AG04449 (cell line): ENCODE measurements around the gene CCDC54.

Source experiments
- CTCF ChIA-PET: fragments of 350-600 bp; formaldehyde crosslinking; extraction: SDS; loops from one replicate; lab custom pipeline; 2021; ENCODE audit warnings: antibody characterized with exemption; lab: Yijun Ruan, JAX
- POLR2A ChIA-PET: fragments of 400-600, 350-600 bp; formaldehyde crosslinking; extraction: SDS; loops from one replicate; lab custom pipeline; 2020; ENCODE audit warnings: antibody characterized with exemption, inconsistent platforms; lab: Yijun Ruan, JAX
- DNase-seq: peaks from one replicate; pipeline ENCODE4 v3.0.0-alpha.2; 2010; ENCODE audit warnings: low read depth, low spot score
- H3K4me3 ChIP-seq: 2 replicates; pipeline ENCODE4 v1.5.1; 2011; ENCODE audit warnings: low read depth, mild to moderate bottlenecking, control low read depth, low read length
- TF ChIP-seq, protein P1 (sequence below): IDR thresholded peaks from one replicate; pipeline ENCODE4 v1.5.1; 2011; ENCODE audit warnings: mild to moderate bottlenecking, moderate library complexity, low read length, control low read depth, inconsistent platforms; ENCODE audit not compliant: insufficient read depth; ENCODE audit errors: missing control alignments

Gene CCDC54

DNA sequence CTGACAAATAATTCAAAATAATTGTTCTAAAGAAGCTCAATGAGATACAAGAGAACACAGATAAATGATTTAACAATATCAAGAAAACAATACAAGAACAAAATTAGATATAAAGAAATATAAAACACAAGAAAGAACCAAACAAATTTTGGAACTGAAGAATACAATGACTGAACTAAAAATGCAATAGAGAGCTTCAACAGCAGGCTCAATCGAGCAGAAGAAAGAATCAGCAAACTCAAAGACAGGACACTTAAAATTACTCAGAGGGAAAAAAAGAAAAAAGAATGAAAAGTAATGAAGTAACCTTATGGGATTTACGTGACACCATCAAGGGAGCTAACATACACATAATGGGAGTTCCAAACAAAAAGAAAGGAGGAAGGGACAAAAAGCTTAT is 32.1 kb downstream of the CCDC54 start:
- no peak overlapping the region for H3K4me3 ChIP-seq
- ChIA-PET CTCF (interaction anchor here (1.1 to 10.1 kb wide), 4 partner anchors 12 to 137 kb away, joined by 3 to 80 read pairs (median 46); no protein-coding TSS in a partner anchor), POLR2A (no interaction called here)
- TF ChIP-seq, protein P1, sequence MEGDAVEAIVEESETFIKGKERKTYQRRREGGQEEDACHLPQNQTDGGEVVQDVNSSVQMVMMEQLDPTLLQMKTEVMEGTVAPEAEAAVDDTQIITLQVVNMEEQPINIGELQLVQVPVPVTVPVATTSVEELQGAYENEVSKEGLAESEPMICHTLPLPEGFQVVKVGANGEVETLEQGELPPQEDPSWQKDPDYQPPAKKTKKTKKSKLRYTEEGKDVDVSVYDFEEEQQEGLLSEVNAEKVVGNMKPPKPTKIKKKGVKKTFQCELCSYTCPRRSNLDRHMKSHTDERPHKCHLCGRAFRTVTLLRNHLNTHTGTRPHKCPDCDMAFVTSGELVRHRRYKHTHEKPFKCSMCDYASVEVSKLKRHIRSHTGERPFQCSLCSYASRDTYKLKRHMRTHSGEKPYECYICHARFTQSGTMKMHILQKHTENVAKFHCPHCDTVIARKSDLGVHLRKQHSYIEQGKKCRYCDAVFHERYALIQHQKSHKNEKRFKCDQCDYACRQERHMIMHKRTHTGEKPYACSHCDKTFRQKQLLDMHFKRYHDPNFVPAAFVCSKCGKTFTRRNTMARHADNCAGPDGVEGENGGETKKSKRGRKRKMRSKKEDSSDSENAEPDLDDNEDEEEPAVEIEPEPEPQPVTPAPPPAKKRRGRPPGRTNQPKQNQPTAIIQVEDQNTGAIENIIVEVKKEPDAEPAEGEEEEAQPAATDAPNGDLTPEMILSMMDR = no peak
- no peak for DNase-seq

DNA sequence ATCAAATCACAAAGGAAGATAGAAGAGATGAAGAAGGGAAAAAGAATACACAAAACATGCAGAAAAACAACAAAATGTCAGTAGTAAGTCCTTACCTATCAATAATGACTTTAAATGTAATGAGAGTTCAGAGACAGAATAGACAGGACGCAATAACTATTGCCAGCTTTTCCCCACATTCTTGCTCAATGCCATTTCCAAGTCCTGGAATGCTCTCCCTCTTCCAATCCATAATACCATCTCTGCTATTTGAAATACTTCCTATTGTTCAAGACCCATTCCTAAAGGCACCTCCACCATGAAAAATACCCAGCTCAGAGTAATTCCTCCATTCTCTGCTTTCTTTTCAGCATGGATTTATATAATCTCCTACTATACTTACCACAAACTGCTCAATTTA is 33.4 kb downstream of the CCDC54 start:
- ChIA-PET POLR2A (no interaction called here), CTCF (interaction anchor here (6.2 to 10.1 kb wide), 3 partner anchors 10 to 138 kb away, joined by 32 to 80 read pairs (median 61); no protein-coding TSS in a partner anchor)
- no peak for DNase-seq
- no peak overlapping the region for H3K4me3 ChIP-seq
- TF ChIP-seq, protein P1 = no peak

GRCh38 chr3:107411056-107411455 is 33.8 kb downstream of the CCDC54 start:
- no peak for DNase-seq
- TF ChIP-seq, protein P1 = no peak
- H3K4me3 ChIP-seq = no peak overlapping the region
- POLR2A ChIA-PET = no interaction called here
- CTCF ChIA-PET = interaction anchor here (6.2 to 10.1 kb wide), 3 partner anchors 10 to 138 kb away, joined by 32 to 80 read pairs (median 61); no protein-coding TSS in a partner anchor

GRCh38 chr3:107411779-107412178 is 34.5 kb downstream of the CCDC54 start:
- DNase-seq = no peak
- ChIA-PET CTCF (interaction anchor here (1.7 to 10.1 kb wide), 4 partner anchors 9 to 176 kb away, joined by 6 to 80 read pairs (median 46); no protein-coding TSS in a partner anchor), POLR2A (no interaction called here)
- H3K4me3 ChIP-seq = no peak overlapping the region
- TF ChIP-seq, protein P1 = no peak

GRCh38 chr3:107412376-107412775 is 35.1 kb downstream of the CCDC54 start:
- TF ChIP-seq, protein P1 = no peak
- POLR2A ChIA-PET = no interaction called here
- CTCF ChIA-PET = interaction anchor here (1.7 to 10.1 kb wide), 4 partner anchors 9 to 176 kb away, joined by 6 to 80 read pairs (median 46); no protein-coding TSS in a partner anchor
- DNase-seq = no peak
- H3K4me3 ChIP-seq = no peak overlapping the region

DNA sequence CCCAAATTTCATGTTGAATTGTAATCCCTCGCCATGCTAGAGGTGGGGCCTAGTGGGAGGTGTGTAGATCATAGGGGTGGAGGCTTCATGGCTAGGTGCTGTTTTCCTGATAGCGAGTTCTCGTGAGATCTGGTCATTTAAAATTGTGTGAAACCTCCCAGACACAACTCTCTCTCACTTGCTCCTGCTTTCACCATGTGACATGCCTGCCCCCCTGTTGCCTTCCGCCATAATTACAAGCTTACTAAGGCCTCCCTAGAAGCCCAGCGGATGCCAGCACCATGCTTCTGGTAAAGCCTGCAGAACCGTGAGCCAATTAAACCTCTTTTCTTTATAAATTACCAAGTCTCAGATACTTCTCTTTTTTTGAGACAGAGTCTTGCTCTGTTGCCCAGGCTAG is 36.0 kb downstream of the CCDC54 start:
- H3K4me3 ChIP-seq = no peak overlapping the region
- POLR2A ChIA-PET = no interaction called here
- no peak for DNase-seq
- CTCF ChIA-PET = interaction anchor here (0.7 to 10.1 kb wide), 4 partner anchors 8 to 141 kb away, joined by 4 to 80 read pairs (median 46); no protein-coding TSS in a partner anchor
- TF ChIP-seq, protein P1 = no peak
